ENCODE results near the gene AURKB. TPM values are rescaled to one million over a fixed set of nuclear protein-coding genes. Genes with fewer than 3 reads are reported as not detected.

The AURKB gene
- total RNA-seq, 4 donors from 2014 or later, result 12.8 TPM; not detected in 3

DNA sequence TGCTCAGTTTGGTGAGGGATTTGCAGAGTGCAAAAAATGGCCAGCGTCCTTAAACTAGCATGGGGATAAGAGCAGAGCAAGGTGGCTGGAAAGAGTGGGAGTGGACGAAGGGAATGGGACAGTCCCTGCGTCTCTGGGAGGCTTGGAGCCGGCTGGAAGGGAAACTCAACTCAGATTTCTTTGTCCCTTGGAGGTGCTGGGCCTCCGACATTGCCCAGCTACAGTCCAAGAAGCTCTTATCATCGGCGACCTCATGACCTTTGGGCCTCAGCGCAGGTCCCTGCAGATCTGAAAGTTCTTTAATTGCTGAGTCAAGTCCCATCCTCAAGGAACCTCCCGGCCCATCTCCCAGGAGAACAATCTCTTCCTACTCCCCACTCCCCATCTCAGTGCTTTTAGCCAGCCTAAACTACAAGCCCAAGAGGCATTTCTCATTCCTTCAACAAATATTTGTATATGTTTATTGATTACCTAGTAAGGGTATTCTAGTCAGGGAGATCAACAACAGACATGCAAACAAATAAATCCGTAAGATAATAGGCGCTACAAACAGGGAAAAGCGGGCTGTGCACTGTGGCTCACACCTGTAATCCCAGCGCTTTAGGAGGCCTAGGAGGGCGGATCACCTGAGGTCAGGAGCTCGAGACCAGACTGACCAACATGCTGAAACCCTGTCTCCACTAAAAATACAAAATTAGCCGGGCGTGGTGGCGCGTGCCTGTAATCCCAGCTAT lies 33.2 kb downstream of the AURKB start:
- no peak for DNase-seq
- intact Hi-C loops (cut with DNase I; ENCODE audit: low total_unique reads), result no loop called here
- TF ChIP-seq, protein P1, sequence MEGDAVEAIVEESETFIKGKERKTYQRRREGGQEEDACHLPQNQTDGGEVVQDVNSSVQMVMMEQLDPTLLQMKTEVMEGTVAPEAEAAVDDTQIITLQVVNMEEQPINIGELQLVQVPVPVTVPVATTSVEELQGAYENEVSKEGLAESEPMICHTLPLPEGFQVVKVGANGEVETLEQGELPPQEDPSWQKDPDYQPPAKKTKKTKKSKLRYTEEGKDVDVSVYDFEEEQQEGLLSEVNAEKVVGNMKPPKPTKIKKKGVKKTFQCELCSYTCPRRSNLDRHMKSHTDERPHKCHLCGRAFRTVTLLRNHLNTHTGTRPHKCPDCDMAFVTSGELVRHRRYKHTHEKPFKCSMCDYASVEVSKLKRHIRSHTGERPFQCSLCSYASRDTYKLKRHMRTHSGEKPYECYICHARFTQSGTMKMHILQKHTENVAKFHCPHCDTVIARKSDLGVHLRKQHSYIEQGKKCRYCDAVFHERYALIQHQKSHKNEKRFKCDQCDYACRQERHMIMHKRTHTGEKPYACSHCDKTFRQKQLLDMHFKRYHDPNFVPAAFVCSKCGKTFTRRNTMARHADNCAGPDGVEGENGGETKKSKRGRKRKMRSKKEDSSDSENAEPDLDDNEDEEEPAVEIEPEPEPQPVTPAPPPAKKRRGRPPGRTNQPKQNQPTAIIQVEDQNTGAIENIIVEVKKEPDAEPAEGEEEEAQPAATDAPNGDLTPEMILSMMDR (IDR thresholded peaks at IDR 0.05), result no peak
- no peak for TF ChIP-seq POLR2A (IDR thresholded peaks at IDR 0.05)
- H3K27me3 ChIP-seq, result no peaks in the 10 kb centered on the region
- H3K36me3 ChIP-seq, result no peaks in the 10 kb centered on the region
- no peaks in the 10 kb centered on the region for H3K9me3 ChIP-seq
- H3K4me1 ChIP-seq, result peaks cover 0 to 11% of the 10 kb centered on the region in 2 donors
- H3K4me3 ChIP-seq, result peak overlapping the region in 1 of 2 donors; percentile 72
- peak overlapping the region; percentile 85 to 96 for H3K27ac ChIP-seq

DNA sequence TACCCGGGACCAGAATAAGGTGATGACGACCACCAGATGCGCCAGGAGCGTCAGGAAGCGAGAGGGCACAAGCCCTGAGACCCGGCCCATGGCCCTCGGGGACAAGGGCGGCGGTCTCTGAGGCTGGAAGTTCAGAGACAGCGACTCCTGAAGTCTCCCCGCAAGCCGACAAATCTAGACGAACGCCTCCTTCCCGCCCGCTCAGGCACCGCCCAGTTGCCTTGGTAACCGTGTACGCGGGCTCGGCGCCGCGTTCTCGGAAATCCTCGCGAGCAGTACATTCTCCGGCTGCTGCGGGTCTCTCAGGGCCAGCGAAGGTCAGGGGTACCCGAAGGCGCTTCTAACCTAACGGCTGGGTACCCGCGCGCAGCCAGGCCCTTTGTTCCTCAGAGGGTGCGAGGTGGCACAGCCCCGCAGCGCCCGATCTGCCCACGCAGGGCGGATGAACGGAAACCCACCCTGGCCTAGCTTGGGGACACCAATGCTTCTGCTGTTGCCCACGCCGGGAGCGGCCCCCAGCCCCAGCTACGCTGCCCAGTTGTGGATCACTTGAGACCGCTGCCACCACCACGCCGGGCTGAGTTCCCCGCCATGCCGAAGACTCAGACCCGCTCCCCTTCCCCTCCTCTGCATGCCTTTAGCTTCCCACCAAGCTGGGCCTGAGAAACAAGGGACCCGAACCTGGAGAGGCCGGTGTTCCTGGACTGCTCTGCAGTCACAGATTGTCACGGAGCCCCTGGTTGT lies 34.0 kb downstream of the AURKB start, which contains the start of gene TMEM107:
TSS of gene TMEM107 (minus strand) at position 184 of the 744 bp plus-strand sequence. CDS start at position 90, 94 bp downstream.
- no peaks in the 10 kb centered on the region for H3K36me3 ChIP-seq
- peak; percentile 64 for TF ChIP-seq POLR2A (IDR thresholded peaks at IDR 0.05)
- TF ChIP-seq, protein P1 (IDR thresholded peaks at IDR 0.05), result peak in 1 of 4 experiments; percentile 6
- peak within 1 kb of the TSS; percentile 85 to 96 for H3K27ac ChIP-seq
- intact Hi-C loops (cut with DNase I; ENCODE audit: low total_unique reads), result no loop called here
- no peaks in the 10 kb centered on the region for H3K9me3 ChIP-seq
- peak within 1 kb of the TSS; percentile 48 to 72 for H3K4me3 ChIP-seq
- DNase-seq, result peak; percentile 84 to 85
- H3K27me3 ChIP-seq, result no peaks in the 10 kb centered on the region
- H3K4me1 ChIP-seq, result peaks cover 0 to 11% of the 10 kb centered on the region in 2 donors

DNA sequence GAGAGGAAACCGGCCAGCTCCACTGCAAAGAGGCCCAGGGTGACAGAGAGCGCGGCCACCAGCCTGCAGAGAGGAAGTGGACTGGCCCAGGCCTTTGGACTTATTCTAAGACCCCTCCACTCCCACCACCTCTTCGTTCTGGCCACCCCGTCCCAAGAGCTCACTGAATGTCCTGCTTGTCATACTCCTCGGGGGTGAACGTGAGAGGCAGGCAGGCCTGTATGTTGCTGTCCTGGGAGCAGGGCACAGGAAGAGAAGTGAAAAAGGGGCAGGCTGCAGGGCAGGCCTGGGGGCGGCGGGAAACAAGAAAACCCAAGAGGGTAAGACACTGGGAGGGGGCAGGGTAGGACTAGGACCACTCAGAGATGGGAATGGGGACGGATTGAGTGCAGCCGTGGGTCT lies 34.6 kb downstream of the AURKB start:
- no peak for DNase-seq
- TF ChIP-seq, protein P1 (IDR thresholded peaks at IDR 0.05), result no peak
- no peak for TF ChIP-seq POLR2A (IDR thresholded peaks at IDR 0.05)
- Histone ChIP-seq H3K4me1 (peaks cover 0 to 11% of the 10 kb centered on the region in 2 donors), H3K4me3 (peak overlapping the region; percentile 48 to 72), H3K27ac (peak overlapping the region; percentile 85 to 96), H3K36me3 (no peaks in the 10 kb centered on the region), H3K27me3 (no peaks in the 10 kb centered on the region), H3K9me3 (no peaks in the 10 kb centered on the region)
- intact Hi-C loops (cut with DNase I; ENCODE audit: low total_unique reads), result no loop called here

DNA sequence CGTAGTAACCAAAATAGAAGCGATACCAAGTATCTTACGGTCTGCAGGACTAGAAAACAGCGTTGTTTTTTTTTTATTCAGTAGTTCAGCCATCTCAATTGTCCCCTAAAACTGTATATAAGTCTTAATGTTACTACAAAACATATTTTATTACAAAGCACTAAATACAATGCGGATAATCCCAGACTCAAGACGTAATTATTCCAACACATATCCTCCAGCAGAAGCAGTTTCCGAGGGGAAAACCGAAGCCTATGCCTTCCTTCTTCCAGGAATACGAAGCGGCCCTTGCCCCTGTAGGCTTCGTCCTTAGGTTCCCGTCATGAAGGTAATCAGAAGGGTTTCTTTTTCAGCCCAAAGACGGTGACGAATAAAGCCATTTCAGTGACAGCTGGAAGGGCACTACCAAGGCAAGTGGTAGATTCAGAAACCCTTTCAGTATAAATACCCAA lies 36.5 kb downstream of the AURKB start:
- H3K4me3 ChIP-seq, result peak overlapping the region; percentile 20 to 34
- intact Hi-C loops (cut with DNase I; ENCODE audit: low total_unique reads), result no loop called here

More for the DNA sequence above, 36.5 kb downstream of the AURKB start:
- TF ChIP-seq, protein P1 (IDR thresholded peaks at IDR 0.05), result no peak
- TF ChIP-seq POLR2A (IDR thresholded peaks at IDR 0.05), result no peak
- Histone ChIP-seq H3K36me3 (no peaks in the 10 kb centered on the region), H3K27ac (peak overlapping the region; percentile 88 to 96), H3K4me1 (peaks cover 0 to 11% of the 10 kb centered on the region in 2 donors), H3K27me3 (no peaks in the 10 kb centered on the region), H3K9me3 (no peaks in the 10 kb centered on the region)
- DNase-seq, result no peak
